DMS53 (cell line): ENCODE data around the gene MYCBP2.
A peak's percentile ranks its signal among the peaks of the same experiment; 100 is the strongest.

ENCODE experiments used
- DNase-seq: peaks from one replicate; lab custom pipeline; 2025; lab: John Stamatoyannopoulos, UW

Gene MYCBP2

GRCh38 chr13:77093735-77094134, 233.2 kb downstream of the MYCBP2 start:
- DNase-seq, result no peak

GRCh38 chr13:77084755-77085154, 242.1 kb downstream of the MYCBP2 start:
- no peak for DNase-seq

DNA sequence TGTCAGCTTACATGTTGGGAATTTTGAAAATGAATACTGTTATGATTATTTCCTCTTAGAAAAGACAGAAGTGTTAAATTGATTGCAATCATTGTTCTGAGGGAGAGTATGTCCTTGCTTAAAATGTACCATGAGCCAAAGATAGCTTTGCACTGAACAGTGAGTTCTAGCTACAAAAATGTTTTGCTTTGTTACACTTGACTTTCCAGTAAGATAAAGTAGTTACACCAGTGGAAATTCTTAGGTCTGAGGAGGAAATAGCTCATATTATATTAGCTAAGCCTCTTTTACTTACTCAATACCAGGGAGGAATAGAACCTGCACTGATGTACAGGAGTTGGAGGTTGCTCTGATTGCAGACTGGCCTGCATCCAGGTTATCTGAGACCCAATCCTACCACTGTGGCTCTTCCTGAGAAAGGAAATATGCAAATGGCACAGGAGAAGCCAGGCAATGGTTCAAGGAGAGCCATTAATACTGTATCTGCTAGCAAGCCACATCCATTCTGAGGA, 246.9 kb downstream of the MYCBP2 start:
- no peak for DNase-seq

DNA sequence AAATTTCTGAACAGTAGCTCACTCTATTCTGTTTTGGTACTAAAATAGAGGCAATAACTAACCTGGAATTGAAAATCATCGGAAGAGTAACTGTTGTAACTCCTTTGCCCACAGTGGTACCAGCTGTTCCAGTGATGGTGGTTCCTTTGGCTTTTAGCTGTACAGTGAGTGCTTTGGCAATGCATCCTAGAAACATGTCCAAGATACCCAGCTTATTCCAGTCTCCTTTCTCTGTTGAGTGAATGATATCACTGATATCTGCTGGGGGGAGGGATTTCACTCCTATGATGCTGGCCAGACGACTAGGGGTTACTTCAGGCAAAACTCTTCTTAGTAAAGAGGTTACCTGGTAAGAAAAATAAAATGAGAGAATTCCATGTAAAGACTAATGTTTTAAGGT, 259.4 kb downstream of the MYCBP2 start:
- DNase-seq, result no peak

- DNase-seq, result no peak
Measured at GRCh38 chr13:77065461-77066147, 261.3 kb downstream of the MYCBP2 start.

GRCh38 chr13:77062097-77062496, 264.8 kb downstream of the MYCBP2 start:
- DNase-seq, result no peak

GRCh38 chr13:77061362-77061761, 265.5 kb downstream of the MYCBP2 start:
- no peak for DNase-seq

DNA sequence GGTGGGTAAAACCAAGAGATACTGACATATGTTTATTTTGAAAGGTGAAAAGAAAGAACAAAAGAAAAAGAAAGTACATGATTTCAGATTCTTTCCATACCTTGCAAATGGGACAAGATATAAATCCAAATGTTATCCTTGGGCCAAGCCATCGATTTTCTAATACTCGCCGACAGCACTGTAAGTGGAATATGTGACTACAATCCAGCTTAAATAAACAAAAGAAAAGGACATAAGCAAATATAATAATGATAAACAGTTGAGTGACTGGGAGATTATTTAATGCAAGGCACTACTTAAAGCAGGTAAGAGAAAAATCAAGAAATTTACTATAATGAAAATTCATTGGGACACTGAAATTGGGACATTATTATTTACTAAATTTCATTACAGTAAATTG, 270.0 kb downstream of the MYCBP2 start:
- DNase-seq, result no peak

- DNase-seq, result peak; percentile 2
Measured at GRCh38 chr13:77056382-77056781, 270.5 kb downstream of the MYCBP2 start.

DNA sequence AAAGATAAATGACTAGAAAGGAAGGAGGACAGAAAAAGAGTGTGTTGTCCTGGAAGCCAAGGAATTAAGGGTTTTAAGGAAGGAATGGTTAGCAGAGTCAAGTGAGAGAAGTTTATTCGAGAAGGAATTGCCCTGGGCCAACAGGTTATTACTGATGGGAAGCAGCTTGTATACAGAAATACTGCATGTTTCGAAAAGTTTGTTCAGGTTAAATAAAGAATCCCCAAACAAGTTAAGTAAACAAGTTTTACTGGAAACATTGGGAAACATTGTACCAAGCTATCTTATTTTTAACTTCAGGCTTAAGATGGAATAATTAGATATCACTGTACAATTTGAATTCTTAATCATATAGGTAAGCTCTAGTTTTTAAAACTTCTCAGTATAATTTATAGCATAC, 271.7 kb downstream of the MYCBP2 start:
- DNase-seq, result no peak

GRCh38 chr13:77053192-77053591, 273.7 kb downstream of the MYCBP2 start:
- no peak for DNase-seq

DNA sequence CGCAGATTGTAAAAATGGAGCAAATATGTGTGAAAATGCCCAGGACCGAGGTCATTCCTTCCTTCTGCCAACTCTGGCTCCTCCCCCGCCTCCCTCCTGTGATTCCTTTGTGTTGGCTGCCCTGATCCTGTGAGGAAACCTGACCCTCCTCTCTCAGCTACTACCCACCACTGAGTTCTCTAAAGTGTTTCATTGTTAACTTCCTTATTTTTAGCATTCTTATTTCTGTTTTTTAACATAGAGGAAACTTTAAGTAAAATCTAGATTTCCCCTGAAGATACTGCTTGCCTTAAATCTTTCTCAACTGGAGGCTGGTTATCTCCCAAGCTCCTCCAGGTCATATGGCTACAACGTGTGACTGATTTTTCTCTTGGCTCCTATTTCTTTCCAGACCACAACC, 278.2 kb downstream of the MYCBP2 start:
- no peak for DNase-seq

- DNase-seq, result no peak
Measured at GRCh38 chr13:77047649-77048343, 279.1 kb downstream of the MYCBP2 start.

DNA sequence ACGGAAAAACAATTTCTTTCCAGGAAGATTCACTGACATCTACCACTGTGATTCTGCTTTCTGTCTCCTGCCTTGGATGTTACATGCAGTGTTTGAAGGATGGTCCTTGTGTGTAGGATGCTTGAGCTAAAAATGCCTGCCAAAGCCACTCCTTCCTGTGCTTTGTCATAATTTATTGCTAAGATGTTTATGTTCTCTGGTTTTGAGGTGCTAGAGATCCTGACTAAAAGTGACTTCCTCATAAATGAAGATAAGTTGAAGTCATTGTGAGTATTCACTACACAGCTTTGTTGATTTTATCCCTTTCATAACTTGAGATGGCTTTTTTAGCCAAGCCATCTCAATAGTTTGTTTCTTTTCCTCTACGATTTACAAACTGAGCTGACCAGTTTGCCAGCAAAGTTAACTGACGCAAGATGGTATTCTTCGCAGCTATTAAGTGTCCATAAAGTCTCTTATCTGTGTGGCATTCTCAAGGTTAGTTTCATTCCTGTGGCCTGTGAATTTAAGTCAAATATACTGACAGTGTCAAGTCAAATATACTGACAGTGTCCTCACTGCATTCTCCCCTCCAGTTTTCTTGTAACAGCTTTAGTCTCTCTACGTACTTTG, 284.2 kb downstream of the MYCBP2 start:
- DNase-seq, result no peak

- no peak for DNase-seq
Measured at GRCh38 chr13:77040835-77041234, 286.1 kb downstream of the MYCBP2 start.

GRCh38 chr13:77040076-77040475, 286.8 kb downstream of the MYCBP2 start:
- peak; percentile 75 for DNase-seq

- DNase-seq, result no peak
Measured at GRCh38 chr13:77038907-77039480, 287.9 kb downstream of the MYCBP2 start.

DNA sequence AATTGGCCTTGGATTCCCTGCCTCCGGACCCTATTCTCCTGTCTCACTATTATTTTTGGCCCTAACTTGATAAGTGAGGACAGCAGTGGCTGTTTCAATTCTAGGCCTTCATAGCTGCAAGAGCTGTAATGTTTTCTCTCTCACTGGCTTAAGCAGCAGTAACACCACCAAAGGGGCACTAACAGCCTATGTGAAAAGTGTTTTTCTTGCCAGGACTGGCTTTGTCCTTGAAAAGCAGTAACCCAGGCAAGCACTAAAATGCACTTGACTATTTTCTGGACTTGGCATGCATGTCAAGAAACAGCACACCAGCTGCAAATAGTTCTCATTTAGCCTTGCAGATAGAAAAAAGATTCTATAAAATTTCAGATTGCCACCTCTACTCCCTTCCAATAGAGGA, 290.6 kb downstream of the MYCBP2 start:
- DNase-seq, result no peak

- no peak for DNase-seq
Measured at GRCh38 chr13:77034881-77035280, 292.0 kb downstream of the MYCBP2 start.

- no peak for DNase-seq
Measured at GRCh38 chr13:77033717-77034302, 293.1 kb downstream of the MYCBP2 start.

DNA sequence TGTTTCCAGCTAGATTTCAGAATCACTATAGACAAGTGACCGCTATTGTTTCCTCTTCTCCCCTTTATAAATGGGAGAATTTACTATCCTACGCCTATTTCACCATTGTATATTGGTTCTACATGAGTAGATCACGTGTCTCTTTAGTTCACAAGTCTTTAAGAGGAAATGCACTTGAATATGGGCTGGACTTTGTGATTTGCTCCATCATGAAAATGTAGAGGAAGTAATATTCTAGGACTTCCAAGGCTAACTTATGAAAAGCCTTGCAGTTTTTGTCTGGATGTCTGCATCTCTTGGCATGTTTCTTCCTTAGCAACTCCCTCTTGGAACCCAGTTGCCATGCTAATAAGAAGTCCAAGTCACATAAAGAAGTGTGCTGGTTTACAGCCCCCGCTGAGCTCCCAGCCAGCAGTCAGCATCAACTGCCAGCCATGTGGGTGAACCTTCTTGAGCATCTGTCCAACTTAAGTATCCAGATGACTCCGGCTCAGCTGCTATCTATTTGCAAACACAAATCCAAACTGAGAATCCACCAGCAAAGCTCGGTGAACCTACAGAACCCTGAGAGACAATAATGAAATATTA, 295.1 kb downstream of the MYCBP2 start:
- no peak for DNase-seq

DNA sequence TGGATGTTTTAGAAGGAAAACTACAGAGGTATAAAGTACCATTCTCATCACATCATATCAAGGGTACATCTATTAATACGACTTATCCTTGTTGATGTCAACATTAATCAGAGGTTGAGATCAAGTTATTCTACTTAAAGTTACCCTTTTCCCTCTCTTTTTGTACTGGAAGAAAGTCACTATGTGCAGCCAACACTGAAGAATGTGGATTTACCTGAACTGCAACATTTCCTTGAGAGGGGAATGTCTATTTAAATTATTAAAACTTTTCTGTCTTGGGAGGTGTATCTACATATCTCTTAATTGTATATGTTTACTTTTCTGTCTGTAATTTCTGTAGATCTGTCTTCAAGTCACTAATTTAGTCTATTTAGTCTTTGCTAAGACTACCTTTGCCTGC, 297.5 kb downstream of the MYCBP2 start:
- DNase-seq, result no peak
